ENCODE measurements around the gene SMIM1. TPM values are rescaled to one million over a fixed set of nuclear protein-coding genes. Genes with fewer than 3 reads are reported as not detected.

SMIM1 gene
- total RNA-seq, 1 experiment from 2014 or later: 5.5 TPM

DNA sequence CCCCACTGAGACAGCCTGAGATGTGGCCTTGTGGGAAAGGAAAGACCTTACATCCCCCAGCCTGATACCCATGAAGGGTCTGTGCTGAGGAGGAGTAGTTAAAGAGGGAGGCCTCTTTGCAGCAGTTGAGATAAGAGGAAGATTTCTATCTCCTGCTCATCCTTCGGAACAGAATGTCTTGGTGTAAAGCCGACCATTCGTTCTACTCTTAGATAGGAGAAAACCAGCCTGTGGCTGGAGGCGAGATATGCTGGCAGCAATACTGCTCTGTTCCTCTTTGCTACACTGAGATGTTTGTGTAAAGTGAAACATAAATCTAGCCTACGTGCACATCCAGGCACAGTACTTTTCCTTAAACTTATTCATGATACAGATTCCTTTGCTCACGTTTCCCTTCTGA is 21.8 kb upstream of the SMIM1 start:
- Histone ChIP-seq H3K9ac (ENCODE audit: low read length) (no peak overlapping the region), H3K4me1 (ENCODE audit: control insufficient read depth in 1 of 2, insufficient read depth in 2 of 2, low read length in 2 of 2) (no peaks in the 10 kb centered on the region), H4K20me1 (ENCODE audit: insufficient read depth) (no peaks in the 10 kb centered on the region), H3K9me2 (ENCODE audit: insufficient read depth) (no peaks in the 10 kb centered on the region), H3K9me3 (ENCODE audit: control insufficient read depth in 1 of 2, insufficient read depth in 1 of 2, low read depth in 1 of 2, low read length in 2 of 2) (no peaks in the 10 kb centered on the region), H3K4me3 (replicated peaks in 1 of 2; ENCODE audit: low read depth in 1 of 2, low read length in 2 of 2) (no peak overlapping the region), H2AFZ (ENCODE audit: low read depth, low read length, poor library complexity, severe bottlenecking) (no peak overlapping the region), H3K79me2 (ENCODE audit: insufficient read depth, low read length) (no peaks in the 10 kb centered on the region), H3K36me3 (ENCODE audit: control insufficient read depth in 1 of 2, insufficient read depth in 2 of 2, low read length in 2 of 2) (no peaks in the 10 kb centered on the region), H3K4me2 (ENCODE audit: low read length) (no peak overlapping the region), H3K27ac (ENCODE audit: low read depth, low read length) (no peak overlapping the region), H3K27me3 (ENCODE audit: insufficient read depth, low read length) (peaks cover 12% of the 10 kb centered on the region)
- TF ChIP-seq FOSL1 (IDR thresholded peaks at IDR 0.05; ENCODE audit: low read depth) (no peak), RAD21 (IDR thresholded peaks at IDR 0.05; ENCODE audit: low read depth) (no peak)
- ATAC-seq: no peak
- POLR2A ChIA-PET: no interaction called here
- no TSS peak for BruUV-seq (replicated peaks)
- no peak for DNase-seq (ENCODE audit: low read depth, low spot score)
- RAD21 ChIA-PET (ENCODE audit: low non-redundant PET in 1 of 2, low total read pairs in 2 of 2, uncharacterized antibody in 2 of 2, unreplicated experiment in 2 of 2): no interaction called here
- intact Hi-C loops (cut with micrococcal nuclease): no loop called here
- CTCF ChIA-PET: no interaction called here

DNA sequence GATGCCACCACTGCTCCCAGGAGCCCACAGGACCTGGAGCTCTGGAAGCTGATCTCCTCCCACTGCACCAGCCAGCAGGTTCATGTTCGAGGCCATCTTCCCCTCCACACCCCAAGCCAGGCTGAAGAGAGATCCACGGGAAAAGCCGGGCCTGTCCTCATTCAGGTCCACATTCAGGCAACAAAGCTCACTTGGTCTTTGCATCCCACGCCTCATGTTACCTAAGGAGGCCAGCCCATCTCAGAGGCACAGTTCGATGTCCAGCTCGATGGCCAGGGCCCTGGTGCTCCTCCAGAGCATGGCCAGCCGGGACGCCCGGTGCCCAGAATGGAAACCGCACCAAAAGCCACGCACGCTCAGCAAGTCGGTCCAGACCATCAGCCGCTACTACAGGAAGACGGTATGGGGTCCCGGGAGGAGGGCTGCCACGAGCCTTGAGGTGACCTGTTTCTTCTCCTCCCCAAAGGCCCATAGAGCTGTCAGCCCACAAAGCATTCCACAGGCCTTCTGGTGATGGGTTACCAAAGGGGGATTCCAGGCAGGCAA is 20.1 kb upstream of the SMIM1 start, which contains the start of gene CCDC27:
TSS of gene CCDC27 (plus strand) at position 51 of the 546 bp plus-strand sequence. CDS start at position 83, 32 bp downstream.
- DNase-seq (ENCODE audit: low read depth, low spot score) (no peak), ATAC-seq (no peak)
- H3K27ac ChIP-seq (ENCODE audit: low read depth, low read length): no peak within 1 kb of the TSS
- no peak within 1 kb of the TSS for H2AFZ ChIP-seq (ENCODE audit: low read depth, low read length, poor library complexity, severe bottlenecking)
- H3K36me3 ChIP-seq (ENCODE audit: control insufficient read depth in 1 of 2, insufficient read depth in 2 of 2, low read length in 2 of 2): no peaks in the 10 kb centered on the region
- intact Hi-C loops (cut with micrococcal nuclease): no loop called here
- TF ChIP-seq POLR2A (IDR thresholded peaks at IDR 0.05; ENCODE audit: borderline replicate concordance, extremely low read depth, insufficient read depth, insufficient read length): no peak
- no peak for TF ChIP-seq CEBPB (IDR thresholded peaks at IDR 0.05; ENCODE audit: low read depth)
- TF ChIP-seq JUND (IDR thresholded peaks at IDR 0.05): no peak
- no peak for TF ChIP-seq SP1 (IDR thresholded peaks at IDR 0.05; ENCODE audit: low read depth)
- TF ChIP-seq EZH2 (IDR thresholded peaks at IDR 0.05): no peak
- TF ChIP-seq, protein P1, sequence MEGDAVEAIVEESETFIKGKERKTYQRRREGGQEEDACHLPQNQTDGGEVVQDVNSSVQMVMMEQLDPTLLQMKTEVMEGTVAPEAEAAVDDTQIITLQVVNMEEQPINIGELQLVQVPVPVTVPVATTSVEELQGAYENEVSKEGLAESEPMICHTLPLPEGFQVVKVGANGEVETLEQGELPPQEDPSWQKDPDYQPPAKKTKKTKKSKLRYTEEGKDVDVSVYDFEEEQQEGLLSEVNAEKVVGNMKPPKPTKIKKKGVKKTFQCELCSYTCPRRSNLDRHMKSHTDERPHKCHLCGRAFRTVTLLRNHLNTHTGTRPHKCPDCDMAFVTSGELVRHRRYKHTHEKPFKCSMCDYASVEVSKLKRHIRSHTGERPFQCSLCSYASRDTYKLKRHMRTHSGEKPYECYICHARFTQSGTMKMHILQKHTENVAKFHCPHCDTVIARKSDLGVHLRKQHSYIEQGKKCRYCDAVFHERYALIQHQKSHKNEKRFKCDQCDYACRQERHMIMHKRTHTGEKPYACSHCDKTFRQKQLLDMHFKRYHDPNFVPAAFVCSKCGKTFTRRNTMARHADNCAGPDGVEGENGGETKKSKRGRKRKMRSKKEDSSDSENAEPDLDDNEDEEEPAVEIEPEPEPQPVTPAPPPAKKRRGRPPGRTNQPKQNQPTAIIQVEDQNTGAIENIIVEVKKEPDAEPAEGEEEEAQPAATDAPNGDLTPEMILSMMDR (IDR thresholded peaks at IDR 0.05 in 2 of 3, conservative IDR thresholded peaks at IDR 0.05 in 1 of 3; ENCODE audit: borderline replicate concordance in 1 of 3, insufficient read depth in 1 of 3, low read depth in 2 of 3, low read length in 2 of 3): no peak
- TF ChIP-seq, protein P2, sequence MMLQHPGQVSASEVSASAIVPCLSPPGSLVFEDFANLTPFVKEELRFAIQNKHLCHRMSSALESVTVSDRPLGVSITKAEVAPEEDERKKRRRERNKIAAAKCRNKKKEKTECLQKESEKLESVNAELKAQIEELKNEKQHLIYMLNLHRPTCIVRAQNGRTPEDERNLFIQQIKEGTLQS (IDR thresholded peaks at IDR 0.05): no peak
- no peak for TF ChIP-seq REST (IDR thresholded peaks at IDR 0.05; ENCODE audit: low read depth)
- no peak for TF ChIP-seq MAX (IDR thresholded peaks at IDR 0.05)
- TF ChIP-seq RAD21 (IDR thresholded peaks at IDR 0.05; ENCODE audit: low read depth): no peak
- H3K4me1 ChIP-seq (ENCODE audit: control insufficient read depth in 1 of 2, insufficient read depth in 2 of 2, low read length in 2 of 2): no peaks in the 10 kb centered on the region
- no peaks in the 10 kb centered on the region for H4K20me1 ChIP-seq (ENCODE audit: insufficient read depth)
- H3K4me3 ChIP-seq (replicated peaks in 1 of 2; ENCODE audit: low read depth in 1 of 2, low read length in 2 of 2): no peak within 1 kb of the TSS
- ChIA-PET POLR2A (no interaction called here), CTCF (no interaction called here), RAD21 (ENCODE audit: low non-redundant PET in 1 of 2, low total read pairs in 2 of 2, uncharacterized antibody in 2 of 2, unreplicated experiment in 2 of 2) (no interaction called here)
- H3K9me3 ChIP-seq (ENCODE audit: control insufficient read depth in 1 of 2, insufficient read depth in 1 of 2, low read depth in 1 of 2, low read length in 2 of 2): no peaks in the 10 kb centered on the region
- no peak within 1 kb of the TSS for H3K9ac ChIP-seq (ENCODE audit: low read length)
- BruUV-seq (replicated peaks): no TSS peak
- no peak within 1 kb of the TSS for H3K4me2 ChIP-seq (ENCODE audit: low read length)
- no peaks in the 10 kb centered on the region for H3K79me2 ChIP-seq (ENCODE audit: insufficient read depth, low read length)
- H3K27me3 ChIP-seq (ENCODE audit: insufficient read depth, low read length): peaks cover 12% of the 10 kb centered on the region
- no peaks in the 10 kb centered on the region for H3K9me2 ChIP-seq (ENCODE audit: insufficient read depth)
